HG02840 (cell line): Measurements from ENCODE around the gene CHST12.

ENCODE experiments used
- ATAC-seq: cut with Tn5 transposase; IDR thresholded peaks from one replicate; pipeline ENCODE4 v1.9.1; 2021; ENCODE audit warnings: mild to moderate bottlenecking, moderate library complexity, moderate number of reproducible peaks; ENCODE audit not compliant: unreplicated experiment, low FRiP score

The CHST12 gene

DNA sequence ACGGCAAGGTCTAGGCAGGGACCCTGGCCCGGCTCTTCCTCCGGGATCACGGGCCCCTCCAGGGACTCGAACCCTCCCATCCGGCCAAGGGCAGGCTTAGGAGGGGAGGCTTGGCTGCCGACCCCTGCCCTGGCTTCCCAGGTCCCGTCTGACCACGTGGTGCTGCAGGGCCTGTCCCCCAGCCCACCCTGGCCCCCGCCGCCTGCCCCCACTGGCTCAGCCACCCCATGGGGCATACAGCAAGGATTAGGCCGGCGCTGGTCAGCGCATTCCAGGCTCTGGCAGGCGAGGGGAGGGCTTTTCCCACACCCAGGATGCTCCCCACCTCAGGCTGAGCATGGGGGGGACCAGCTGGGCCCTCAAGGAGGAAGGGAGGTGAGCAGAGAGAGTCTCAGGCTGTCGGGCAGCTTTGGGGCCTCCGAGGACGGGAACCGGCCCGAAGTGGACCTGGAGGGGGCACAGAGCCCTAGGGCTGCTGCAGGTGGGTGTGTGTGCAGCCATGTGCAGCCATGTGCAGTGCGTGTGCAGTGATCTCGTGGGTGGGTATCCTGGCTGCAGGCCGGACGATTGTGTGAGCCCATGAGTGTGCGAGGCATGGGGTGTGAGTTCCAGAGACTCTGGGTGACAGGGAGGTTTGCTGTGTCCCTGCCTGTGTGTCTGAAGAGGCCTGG, 73.5 kb downstream of the CHST12 start:
- no peak for ATAC-seq

DNA sequence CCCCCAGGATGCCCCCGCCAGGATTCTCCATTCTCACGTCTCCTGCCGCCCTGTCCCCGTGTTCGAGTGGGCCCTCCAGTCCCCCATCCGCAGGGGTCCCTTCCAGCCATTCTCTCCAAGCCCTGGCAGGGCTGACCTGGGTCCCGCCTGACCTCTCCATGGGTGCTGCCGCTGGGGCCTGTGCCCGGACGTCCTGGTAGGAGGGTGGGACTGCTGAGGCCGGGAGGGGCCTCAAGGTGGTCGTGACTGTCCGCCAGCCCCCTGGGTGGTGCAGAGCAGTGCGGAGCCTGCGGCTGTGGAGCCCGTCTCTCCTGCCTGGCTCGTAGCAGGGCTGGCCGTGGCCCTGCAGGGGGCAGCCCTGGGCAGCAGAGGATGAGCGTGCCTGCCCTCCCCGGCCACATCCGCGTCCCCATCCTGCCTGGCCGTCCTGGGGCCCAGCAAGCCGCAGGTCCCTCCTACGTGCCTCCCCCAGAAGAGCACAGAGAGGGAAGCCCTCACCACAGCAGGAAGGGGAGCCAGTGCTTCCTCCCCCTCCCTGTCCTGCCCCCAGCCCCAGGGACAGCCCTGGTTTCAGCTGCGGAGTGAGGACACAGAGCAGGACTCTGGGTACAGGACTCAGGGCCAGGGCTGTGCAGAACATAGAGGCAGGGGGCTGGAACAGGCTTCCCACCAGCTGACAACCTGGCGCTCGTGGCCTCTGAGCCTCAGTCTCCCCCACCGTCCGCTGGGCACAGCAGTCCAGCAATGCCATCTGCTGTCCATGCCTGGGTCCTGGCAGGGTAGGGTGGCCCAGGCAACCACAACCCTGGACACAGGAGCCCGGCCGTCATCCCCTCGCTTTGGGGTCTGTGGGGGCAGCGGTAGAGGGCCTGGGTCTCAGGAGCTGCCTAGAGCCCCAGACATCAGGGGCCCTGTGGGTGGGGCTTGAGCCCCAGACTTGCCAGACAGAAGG, 74.3 kb downstream of the CHST12 start:
- ATAC-seq: no peak

DNA sequence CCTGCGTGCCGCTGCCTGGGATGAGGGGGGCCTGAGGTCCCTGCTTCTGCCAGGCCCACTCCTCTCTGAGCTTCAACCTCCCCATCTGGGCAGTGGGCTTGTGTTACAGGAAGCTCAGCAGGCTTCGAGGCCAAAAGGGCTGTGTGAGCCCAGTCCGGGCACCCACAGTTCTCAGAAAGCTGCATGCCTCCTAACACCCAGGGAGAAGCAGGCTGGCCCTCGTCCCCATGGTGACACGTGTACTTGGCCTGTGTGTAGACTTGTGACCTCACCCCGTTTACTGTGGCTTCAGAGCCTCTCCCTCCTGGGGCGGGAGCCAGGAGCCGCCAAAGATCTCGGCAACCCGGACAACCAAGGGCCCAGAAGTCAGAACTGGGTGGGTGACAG, 75.0 kb downstream of the CHST12 start:
- no peak for ATAC-seq

DNA sequence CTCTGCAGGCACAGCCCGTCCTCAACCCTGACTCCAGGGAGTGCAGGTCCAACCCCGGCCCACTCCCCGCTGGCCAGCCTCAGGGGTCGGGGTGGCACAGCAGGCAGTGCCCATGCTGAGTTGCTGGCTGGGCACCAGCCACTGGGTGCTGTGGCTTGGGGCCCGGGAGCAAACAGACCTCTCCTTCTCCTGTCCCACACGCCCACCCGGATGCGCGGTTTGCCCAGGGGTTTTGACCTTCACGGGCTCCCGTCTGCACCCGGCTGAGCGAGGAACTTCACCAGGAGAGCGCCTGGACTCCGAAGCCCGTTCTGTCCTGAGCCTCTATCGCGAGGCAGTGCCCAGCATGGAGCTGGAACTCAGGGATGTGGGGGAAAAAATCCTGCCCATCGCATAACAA, 75.4 kb downstream of the CHST12 start:
- no peak for ATAC-seq

DNA sequence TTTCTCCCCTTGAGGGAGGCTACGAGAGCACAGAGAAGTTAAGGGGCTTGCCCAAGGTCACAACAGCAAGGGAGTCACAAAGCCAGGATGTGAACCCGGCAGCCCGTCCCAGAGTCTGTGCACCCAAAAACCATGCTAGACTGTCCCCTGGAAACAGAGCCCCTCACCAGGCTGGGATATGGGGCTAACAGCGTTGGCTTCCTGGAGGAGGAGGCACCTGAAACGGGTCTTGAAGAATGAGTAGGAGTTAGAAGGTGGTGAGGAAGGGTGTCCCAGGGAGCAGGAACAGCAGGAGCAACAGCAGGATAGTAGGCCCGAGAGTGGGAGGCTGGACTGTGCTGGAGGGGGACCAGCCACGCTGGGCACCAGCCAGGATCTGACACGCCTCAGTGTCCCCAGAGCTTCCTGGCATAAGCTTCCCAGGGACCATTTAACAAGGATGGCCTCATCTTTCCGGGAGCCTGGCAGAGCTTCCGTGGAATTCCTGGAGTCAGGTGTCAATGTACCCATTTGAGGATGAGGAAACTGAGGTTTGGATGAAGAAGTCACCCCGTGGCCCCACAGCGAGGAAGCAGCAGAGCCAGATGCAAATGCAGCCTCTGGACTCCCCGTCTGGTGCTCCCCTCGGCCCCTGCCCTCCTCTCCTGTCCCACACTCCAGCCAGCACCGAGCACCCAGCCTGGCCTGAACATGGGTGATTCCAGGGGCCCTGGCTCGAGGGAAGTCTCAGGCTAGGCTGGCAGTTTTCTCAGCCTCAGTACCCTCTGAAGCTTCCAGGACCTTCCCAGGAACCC, 76.1 kb downstream of the CHST12 start:
- ATAC-seq: no peak

DNA sequence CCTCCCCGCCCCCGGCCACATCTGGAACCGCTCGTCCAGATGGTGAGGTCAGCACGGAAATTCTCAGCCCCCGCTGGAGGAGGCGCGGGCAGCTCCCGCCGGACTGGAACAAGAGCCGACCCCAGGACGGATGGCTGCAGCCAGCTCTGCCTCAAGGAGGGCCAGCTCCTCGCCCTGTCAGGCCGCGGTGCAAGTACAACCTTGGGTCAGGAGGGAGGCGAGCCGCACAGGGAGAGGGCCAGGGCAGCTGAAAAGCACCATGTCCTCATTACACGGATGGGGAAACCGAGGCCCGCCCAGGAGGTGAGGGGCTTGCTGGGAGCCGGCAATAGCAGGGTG, 76.6 kb downstream of the CHST12 start:
- ATAC-seq: no peak

DNA sequence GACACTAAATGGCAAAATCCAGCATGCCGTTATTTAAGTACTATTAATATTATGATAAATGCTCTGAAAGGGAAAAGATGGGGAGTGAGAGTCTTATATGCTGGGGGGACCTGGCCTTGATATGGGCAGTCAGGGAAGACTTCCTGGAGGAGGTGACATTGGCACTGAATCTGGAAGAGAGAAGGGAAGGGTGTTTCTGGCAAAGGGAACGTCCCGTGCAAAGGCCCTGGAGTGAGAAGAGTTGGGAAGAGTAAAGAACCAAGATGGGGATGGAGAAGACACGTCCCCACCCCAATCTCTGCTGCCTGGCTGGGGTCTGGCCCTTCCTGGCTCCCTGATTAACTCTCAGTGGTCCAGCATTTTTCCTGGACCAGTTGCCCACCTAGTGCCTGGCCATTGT, 77.8 kb downstream of the CHST12 start:
- ATAC-seq: no peak

DNA sequence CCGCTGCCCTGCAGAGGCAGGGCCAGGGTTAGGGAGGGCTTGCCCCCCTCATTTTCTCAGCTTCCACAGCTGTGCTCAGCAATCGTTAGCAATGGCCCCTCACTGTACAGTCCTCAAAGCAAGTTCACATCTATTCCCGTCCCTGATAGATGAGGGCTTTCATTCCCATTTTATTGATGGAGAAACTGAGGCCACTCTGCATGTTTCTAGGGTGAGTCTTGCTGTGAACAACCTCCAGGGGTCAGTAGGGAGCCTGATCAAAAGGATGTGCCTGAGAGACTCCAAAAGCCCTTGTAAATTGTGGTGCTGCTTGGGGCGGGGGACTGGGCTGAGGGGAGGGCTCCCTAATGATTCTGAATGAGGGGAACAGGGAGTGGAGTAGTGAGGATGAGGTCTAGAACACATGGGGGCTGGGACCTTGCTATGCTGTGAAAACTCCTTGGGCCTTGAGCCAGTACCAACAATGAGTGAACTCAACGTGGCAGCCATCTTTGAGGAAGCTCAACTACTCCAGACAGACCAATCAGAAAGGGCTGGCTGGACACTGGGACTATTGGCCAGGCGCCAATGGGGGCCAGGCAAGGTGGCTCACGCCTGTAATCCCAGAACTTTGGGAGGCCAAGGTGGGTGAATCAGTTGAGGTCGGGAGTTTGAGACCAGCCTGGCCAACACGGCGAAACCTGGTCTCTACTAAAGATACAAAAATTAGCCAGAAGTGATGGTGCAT, 79.5 kb downstream of the CHST12 start:
- no peak for ATAC-seq

DNA sequence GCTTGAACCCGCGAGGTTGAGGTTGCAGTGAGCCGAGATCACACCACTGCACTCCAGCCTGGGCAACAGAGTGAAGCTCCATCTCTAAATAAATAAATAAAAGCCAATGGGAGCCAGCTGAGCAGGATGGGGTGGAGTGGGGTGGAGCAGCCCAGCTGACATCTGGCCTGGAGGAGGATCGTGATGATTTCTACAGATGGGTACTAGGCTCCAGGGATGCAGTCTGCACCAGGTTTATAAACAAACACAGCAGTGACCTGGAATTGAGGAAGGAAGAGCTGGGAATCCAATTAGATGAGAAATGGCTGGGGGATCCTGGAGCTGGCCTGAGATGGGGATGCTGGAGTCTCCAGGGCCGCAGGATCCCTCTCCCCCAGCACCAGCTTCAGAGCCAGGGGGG, 80.1 kb downstream of the CHST12 start:
- ATAC-seq: no peak

DNA sequence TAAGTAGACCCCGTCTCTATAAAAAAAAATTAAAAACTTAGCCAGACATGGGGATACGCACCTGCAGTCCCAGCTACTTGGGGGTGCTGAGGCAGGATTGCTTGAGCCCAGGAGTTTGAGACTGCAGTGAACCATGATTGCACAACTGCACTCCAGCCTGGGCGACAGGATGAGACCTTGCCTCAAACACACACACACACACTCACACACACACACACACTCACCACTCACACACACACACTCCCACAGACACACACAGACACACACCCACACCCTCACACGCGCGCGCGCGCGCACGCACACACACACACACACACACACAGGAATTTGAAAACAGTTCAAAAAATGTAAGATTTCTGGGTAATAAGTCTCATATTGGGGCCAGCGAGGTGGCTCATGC, 81.5 kb downstream of the CHST12 start:
- ATAC-seq: no peak

DNA sequence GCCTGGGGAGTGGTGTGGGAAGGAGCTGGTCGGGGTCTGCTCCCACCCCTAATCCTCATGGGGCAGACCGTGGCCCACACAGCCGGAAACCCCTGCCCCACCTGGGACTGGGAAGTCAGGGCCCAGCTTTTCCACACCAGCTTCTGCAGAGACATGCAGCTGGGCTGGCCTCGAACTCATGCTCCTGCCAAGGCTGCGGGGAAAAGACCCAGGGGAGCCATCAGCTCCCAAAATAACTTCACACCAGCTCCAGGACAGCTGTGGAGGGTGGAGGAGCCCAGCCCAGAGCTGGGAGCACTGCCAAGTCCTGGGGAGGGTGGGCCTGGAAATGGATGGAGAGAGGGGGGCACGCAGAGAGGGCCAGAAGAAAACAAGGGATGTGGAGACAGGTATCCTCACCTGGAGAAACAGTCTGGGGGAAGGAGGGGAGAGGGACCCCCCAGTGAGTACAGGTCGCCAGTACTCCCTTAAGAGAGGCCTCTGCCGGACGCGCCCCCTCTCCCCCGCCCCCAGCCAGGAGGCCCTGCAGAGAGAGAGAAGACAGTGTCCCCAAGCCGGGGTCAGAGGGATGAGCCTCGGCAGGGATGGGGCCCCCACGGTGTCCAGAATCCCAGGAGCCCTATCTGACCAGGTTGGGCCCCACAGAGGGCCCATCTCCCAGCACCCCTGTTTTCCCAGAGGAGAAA, 84.3 kb downstream of the CHST12 start:
- no peak for ATAC-seq

DNA sequence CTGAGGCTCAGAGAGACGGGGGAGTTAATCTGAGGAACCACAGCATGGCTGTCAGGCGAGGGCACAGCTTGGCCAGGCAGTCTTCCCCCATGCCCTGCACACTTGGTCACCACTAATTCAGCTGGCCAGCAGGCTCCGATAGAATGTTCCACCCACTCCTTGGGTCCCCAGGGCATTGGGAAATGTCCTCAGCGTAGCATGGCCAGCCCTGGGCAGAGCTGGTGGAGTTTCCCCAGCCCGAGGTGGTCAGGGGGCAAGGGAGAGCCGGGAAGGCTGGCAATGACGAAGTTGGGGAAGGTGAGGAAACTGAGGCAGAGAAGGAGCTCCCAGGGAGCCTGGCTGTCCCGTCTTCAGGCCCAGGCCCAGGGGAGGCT, 84.8 kb downstream of the CHST12 start:
- no peak for ATAC-seq

DNA sequence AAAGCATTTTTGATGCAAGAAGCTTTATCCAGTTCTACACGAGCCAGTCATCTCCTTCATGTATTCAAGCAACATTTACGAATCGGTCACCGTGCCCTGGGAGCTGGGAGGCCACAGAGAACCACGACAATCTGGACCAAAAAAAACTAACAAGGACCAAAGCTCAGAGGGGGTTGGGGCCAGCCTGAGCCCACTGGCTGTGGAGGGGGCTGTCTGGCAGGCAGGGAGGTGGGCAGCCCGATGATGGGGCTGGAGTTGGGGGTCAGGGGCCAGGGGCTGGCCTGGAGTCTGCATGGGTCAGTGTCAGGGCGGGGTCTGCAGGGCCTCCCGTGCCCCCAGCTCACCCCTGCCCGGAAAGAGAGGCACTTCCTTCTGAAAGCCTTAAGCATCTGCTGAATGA, 85.3 kb downstream of the CHST12 start:
- ATAC-seq: no peak

DNA sequence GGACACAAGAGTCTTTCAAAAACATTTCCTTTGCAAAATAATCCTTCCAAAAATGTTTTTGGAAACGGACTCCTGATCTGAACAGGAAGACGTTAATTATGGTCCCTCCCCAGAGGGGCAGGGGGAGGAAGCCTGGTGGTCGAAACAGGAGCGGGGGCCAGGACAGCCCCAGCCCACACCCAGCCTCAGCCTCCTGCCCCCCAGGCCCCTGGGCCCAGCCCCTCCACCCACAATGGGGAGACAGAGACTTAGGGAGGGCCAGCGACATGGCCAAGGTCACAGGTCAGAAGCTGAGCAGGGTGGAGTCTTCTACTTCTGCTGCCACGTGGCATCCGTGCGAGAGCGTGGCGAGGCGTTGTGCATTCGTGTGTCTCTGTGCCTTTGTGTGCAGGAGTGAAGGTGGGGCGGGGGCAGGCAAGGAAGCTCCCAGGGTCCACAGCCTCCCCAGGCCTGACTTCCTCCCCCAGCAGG, 86.8 kb downstream of the CHST12 start:
- ATAC-seq: no peak

DNA sequence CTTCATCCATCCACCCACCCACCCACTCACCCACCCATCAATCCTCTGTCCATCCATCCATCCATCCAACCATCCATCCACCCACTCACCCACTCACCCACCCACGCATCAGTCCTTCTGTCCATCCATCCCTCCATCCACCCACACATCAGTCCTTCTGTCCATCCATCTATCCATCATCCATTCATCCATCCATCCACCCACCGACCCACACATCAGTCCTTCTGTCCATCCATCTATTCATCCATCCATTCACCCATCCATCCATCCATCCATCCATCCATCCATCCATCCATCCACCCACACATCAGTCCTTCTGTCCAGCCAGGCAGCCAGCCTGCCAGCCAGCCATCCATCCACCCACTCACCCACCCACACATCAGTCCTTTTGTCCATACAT, 88.6 kb downstream of the CHST12 start:
- no peak for ATAC-seq

DNA sequence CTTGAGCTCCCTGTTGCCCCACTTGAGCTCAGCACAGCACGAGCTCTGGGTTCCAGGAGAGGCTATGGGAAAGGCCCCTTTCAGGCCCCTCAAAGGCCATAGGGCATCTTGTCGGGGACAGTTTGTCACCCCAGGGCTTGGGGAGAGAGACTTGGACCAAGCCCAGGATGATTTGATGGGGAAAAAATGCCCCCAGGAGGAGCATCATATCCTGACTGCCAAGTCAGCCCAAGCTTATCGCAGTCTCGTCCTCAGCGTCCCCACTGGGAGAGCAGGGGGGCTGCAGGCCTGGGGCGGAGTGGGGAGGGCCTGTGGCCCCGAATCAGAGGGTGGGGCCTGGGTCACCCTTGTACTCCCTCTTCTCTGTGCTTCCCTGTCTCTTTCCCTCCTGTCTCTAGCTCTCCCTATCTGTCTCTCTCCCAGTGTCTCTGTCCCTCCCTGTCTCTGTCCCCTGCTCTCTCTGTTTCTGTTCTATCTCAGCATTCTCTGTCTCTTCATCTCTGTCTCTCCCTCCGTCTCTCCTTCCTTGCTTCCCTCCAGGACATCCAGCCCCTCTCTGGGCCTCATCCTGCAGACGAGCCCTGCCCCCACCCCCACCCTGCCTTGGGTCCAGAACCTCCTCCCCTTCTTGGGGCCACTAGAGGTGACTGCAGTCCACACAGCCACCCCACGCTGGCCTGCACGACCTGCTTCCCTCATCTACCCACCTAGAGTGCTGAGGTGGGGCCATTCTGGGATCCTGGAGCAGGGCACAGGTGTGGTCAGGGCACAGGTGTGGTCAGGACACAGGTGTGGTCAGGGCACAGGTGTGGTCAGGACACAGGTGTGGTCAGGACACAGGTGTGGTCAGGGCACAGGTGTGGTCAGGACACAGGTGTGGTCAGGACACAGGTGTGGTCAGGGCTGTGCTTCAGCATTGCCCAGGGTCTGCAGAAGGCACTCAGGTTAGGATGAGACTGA, 90.1 kb downstream of the CHST12 start:
- ATAC-seq: no peak

DNA sequence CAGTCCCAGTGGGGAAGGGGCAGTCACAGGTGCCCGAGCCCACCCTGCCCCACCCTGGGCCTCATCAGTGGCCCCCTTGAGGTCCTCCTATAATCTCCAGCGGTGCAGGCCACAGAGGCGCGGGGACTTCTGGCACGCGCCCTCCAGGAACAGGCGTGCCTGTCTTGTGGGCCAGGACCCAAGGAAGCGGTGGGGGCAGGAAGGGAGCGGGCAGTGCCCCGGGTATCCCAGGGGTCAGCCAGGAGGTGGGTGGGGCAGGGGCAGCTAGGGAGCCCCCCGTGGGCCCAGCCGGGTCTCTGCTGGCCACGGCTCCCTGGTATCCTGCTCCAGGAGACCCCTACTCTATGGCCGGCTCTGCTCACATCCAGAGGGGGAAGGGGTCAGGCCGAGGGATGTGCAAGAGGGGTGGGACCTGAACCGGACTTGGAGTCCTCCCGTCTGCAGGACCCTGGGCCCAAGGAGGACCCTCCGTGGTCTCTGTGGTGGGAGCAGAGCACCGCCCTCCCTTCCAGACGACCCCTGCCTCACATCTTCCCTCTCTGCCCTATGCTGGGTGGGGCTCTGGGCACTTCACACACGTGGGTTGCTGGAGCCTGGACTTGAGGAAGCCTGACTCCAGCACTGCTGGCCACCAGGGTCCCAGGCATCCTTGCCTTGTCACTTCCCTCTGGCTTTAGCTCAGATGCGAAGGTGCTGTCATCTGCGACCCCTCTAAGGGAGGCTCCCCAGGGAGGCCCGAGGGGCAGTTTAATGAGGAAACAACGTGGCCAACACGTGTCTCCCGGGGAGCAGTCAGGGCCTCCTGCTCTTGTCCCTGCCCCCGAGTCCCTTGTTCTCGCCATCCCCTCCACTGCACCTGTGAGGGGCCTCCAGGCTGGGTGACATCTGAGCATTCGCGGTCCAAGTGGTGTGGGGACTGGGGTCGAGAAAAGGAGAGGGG, 91.0 kb downstream of the CHST12 start:
- no peak for ATAC-seq
